Measurements from ENCODE around the gene CHRNE.

DNA sequence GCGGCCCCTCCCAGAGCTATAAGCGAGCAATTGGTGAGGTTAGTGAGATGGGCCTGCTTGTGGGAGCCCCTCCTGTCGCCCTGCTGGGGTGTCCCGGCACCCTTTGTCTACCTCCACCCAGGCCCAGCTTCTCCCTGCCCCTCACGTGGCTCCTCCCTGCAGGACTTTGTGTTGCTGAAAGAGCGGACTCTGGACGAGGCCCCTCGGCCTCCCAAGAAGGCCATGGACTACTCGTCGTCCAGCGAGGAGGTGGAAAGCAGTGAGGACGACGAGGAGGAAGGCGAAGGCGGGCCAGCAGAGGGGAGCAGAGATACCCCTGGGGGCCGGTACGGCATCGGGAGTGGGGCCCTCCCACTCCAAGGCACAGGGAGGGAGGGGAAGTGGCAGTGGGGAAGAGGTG, 9.6 kb downstream of the CHRNE start:
- no peak for TF ChIP-seq GATA2 (IDR thresholded peaks at IDR 0.05; ENCODE audit: low read depth, low read length)
- TF ChIP-seq GATA3 (IDR thresholded peaks at IDR 0.05; ENCODE audit: low read depth, low read length) = no peak
